K562 (cell line): ENCODE results near the gene GABARAP. TPM values are rescaled to one million over a fixed set of nuclear protein-coding genes. Genes with fewer than 3 reads are reported as not detected.

Source experiments
- BRF2 ChIP-seq: IDR thresholded peaks from 3 replicates; pipeline ENCODE4 v1.6.1; 2011; ENCODE audit warnings: borderline replicate concordance, mild to moderate bottlenecking; ENCODE audit not compliant: insufficient read length, insufficient read depth
- CBFA2T2 ChIP-seq: fragments of 450-650 bp; conservative IDR thresholded peaks from 2 replicates; pipeline ENCODE4 v1.6.1; 2017; ENCODE audit warnings: mild to moderate bottlenecking
- CREM ChIP-seq: IDR thresholded peaks from 2 replicates; pipeline ENCODE4 v1.6.1; 2014; ENCODE audit warnings: antibody characterized with exemption, low read depth
- CTCFL ChIP-seq: IDR thresholded peaks from 2 replicates; pipeline ENCODE4 v1.6.1; 2011; ENCODE audit warnings: borderline replicate concordance, low read depth, mild to moderate bottlenecking, moderate library complexity, low read length; ENCODE audit not compliant: insufficient read depth, poor library complexity, severe bottlenecking
- DEAF1 ChIP-seq: fragments of 450-650 bp; formaldehyde crosslinking; IDR thresholded peaks from 2 replicates; pipeline ENCODE4 v1.4.0; 2020; ENCODE audit warnings: mild to moderate bottlenecking, moderate library complexity
- EP400 ChIP-seq: fragments of 450-650 bp; IDR thresholded peaks from 2 replicates; pipeline ENCODE4 v1.6.1; 2017; ENCODE audit warnings: antibody characterized with exemption, mild to moderate bottlenecking, moderate library complexity
- HIVEP1 ChIP-seq: fragments of 250-450 bp; sonication (Bioruptor Pico); IDR thresholded peaks from 2 replicates; pipeline ENCODE4 v1.4.0; 2020; ENCODE audit warnings: mild to moderate bottlenecking
- MLLT1 ChIP-seq, 2 experiments: fragments of 450-650 bp; IDR thresholded peaks; 2 replicates each; pipeline ENCODE4 v1.6.1; 2016
- MYNN ChIP-seq, 2 experiments: sonication (generic); formaldehyde crosslinking in 1 of 2; IDR thresholded peaks; 2 replicates each; pipeline versions ENCODE4 v1.5.0 to v1.6.1; 2016 to 2020; ENCODE audit warnings: antibody characterized with exemption in 1 of 2, missing genetic modification reagents in 1 of 2
- NR2C2 ChIP-seq, 2 experiments: fragments of 200-800 bp in 1 of 2; sonication (Bioruptor generic) in 1 of 2; sonication (generic) in 1 of 2; formaldehyde crosslinking in 1 of 2; IDR thresholded peaks; 2 replicates each; pipeline versions ENCODE4 v1.6.1 to v1.8.0; 2016 to 2022; ENCODE audit warnings: mild to moderate bottlenecking in 1 of 2, missing compliant biosample characterization in 1 of 2, missing genetic modification characterization in 1 of 2, missing genetic modification reagents in 1 of 2
- PHF8 ChIP-seq: fragments of 200-600 bp; sonication (generic); IDR thresholded peaks from 2 replicates; pipeline ENCODE4 v1.6.1; 2012; ENCODE audit warnings: mixed run types, mild to moderate bottlenecking, inconsistent platforms, low read length, moderate library complexity, borderline replicate concordance
- RAD21 ChIP-seq, 2 experiments: fragments of 250-450 bp in 1 of 2; fragments of 450-650 bp in 1 of 2; sonication (Bioruptor Pico) in 1 of 2; formaldehyde crosslinking in 1 of 2; IDR thresholded peaks in 1 of 2; conservative IDR thresholded peaks in 1 of 2; 2 replicates each; pipeline versions ENCODE4 v1.4.0 to v1.8.0; 2020 to 2022; ENCODE audit warnings: mild to moderate bottlenecking in 2 of 2, moderate library complexity in 1 of 2
- RNF2 ChIP-seq: sonication (generic); IDR thresholded peaks from 2 replicates; pipeline ENCODE4 v1.6.1; 2016
- SIX5 ChIP-seq, 2 experiments: IDR thresholded peaks; 2 replicates each; pipeline ENCODE4 v1.6.1; 2011; ENCODE audit warnings: low read length in 2 of 2, borderline replicate concordance in 1 of 2, low read depth in 1 of 2, mild to moderate bottlenecking in 1 of 2, moderate library complexity in 1 of 2; ENCODE audit not compliant: insufficient read depth in 1 of 2
- SLC30A9 ChIP-seq: fragments of 250-450 bp; sonication (Bioruptor Pico); IDR thresholded peaks from 2 replicates; pipeline ENCODE4 v1.8.0; 2022; ENCODE audit warnings: mild to moderate bottlenecking, moderate library complexity
- SUPT5H ChIP-seq: fragments of 450-650 bp; IDR thresholded peaks from 2 replicates; pipeline ENCODE4 v1.6.1; 2016
- polyA plus RNA-seq, 8 experiments: library from polyadenylated mRNA; depleted of rRNA in 4 of 8; stranded (reverse) in 5 of 8; unstranded in 3 of 8; fragments of >200 nt; fragmentation: Nextera tagmentation in 2 of 8; fragmentation: Illumina TruSeq in 1 of 8; extraction: Ambion mirVana in 2 of 8; extraction: Trizol in 1 of 8; gene quantifications; 2 replicates each; pipeline versions ENCODE4 v1.2.1 to v1.2.3, GENCODE V29; 2011 to 2014; ENCODE audit warnings: inconsistent platforms in 1 of 8, missing spikeins in 1 of 8
- total RNA-seq, 7 experiments: library from RNA; depleted of rRNA in 6 of 7; stranded (reverse); fragments of >200 nt in 6 of 7; fragmentation: Illumina TruSeq in 2 of 7; extraction: Trizol in 2 of 7; gene quantifications; 2 replicates each; pipeline versions ENCODE4 v1.2.1 to v1.2.3, GENCODE V29; 2011 to 2021; ENCODE audit warnings: low replicate concordance in 1 of 7

GABARAP gene
- total and polyA plus RNA-seq, 9 of the 15 experiments (the other 6 are each of a cell fraction or from before 2014, with no cell fraction given) = 47.5 to 373 (median 152) TPM

- TF ChIP-seq RNF2 (peak; percentile 58; the same call in 1 of the 2 replicates), MYNN (IDR thresholded peaks at IDR 0.05) (0 out of 2 replicates have a peak, but pooled peaks have one; percentile 50), MYNN (CRISPR knock-in tag; IDR thresholded peaks at IDR 0.05) (no peak), MLLT1 (IDR thresholded peaks at IDR 0.05) (no peak), HIVEP1 (no peak), RAD21 (CRISPR knock-in tag; conservative IDR thresholded peaks at IDR 0.05 in 1 of 2, IDR thresholded peaks at IDR 0.05 in 1 of 2) (peak; percentile 87 to 94), CBFA2T2 (no peak), SUPT5H (0 out of 2 replicates have a peak, but pooled peaks have one; percentile 43), SIX5 (IDR thresholded peaks at IDR 0.05; ENCODE audit: borderline replicate concordance in 1 of 2, insufficient read depth in 1 of 2, low read depth in 1 of 2, low read length in 2 of 2) (no peak), BRF2 (no peak), PHF8 (0 out of 2 replicates have a peak, but pooled peaks have one; percentile 17), EP400 (peak; percentile 72), DEAF1 (CRISPR knock-in tag) (peak; percentile 69), CREM (peak; percentile 26), SLC30A9 (no peak), CTCFL (peak; percentile 52), NR2C2 (CRISPR knock-in tag; IDR thresholded peaks at IDR 0.05) (peak; percentile 28; the same call in 1 of the 2 replicates), NR2C2 (tag; IDR thresholded peaks at IDR 0.05) (peak; percentile 47; the same call in 1 of the 2 replicates)
Observed at GRCh38 chr17:7280519-7281073, 38.3 kb upstream of the GABARAP start (continued).
